Liver (tissue), 9 donors: ENCODE results near the gene ANKRD44. TPM values are rescaled to one million over a fixed set of nuclear protein-coding genes. Genes with fewer than 3 reads are reported as not detected.
A peak's percentile ranks its signal among the peaks of the same experiment; 100 is the strongest.

Experiments used
- DNase-seq: peaks from one replicate; pipeline ENCODE4 v3.0.0-alpha.2; 2017; ENCODE audit warnings: low spot score
- H3K27ac ChIP-seq, 2 donors: one replicate each; pipeline ENCODE4 v1.7.0; 2013; ENCODE audit warnings: inconsistent platforms in 2 of 2, low read length in 2 of 2, control low read depth in 1 of 2, low read depth in 1 of 2, mild to moderate bottlenecking in 1 of 2
- H3K27me3 ChIP-seq, 4 donors: one replicate each; pipeline versions ENCODE4 v1.6.1 to v1.7.0; 2013; ENCODE audit warnings: low read length in 3 of 4, inconsistent platforms in 1 of 4, mild to moderate bottlenecking in 1 of 4, moderate library complexity in 1 of 4; ENCODE audit not compliant: control insufficient read depth in 4 of 4, insufficient read depth in 4 of 4
- H3K36me3 ChIP-seq, 4 donors: one replicate each; pipeline versions ENCODE4 v1.6.1 to v1.7.0; 2013; ENCODE audit warnings: low read length in 3 of 4, mild to moderate bottlenecking in 3 of 4, low read depth in 1 of 4, moderate library complexity in 1 of 4; ENCODE audit not compliant: control insufficient read depth in 4 of 4, insufficient read depth in 3 of 4
- H3K4me1 ChIP-seq, 4 donors: one replicate each; pipeline versions ENCODE4 v1.6.1 to v1.7.0; 2013; ENCODE audit warnings: low read length in 3 of 4, mild to moderate bottlenecking in 3 of 4, moderate library complexity in 1 of 4; ENCODE audit not compliant: control insufficient read depth in 4 of 4, insufficient read depth in 4 of 4
- H3K4me3 ChIP-seq, 3 donors: one replicate each; pipeline versions ENCODE4 v1.6.1 to v1.7.0; 2013; ENCODE audit warnings: low read length in 3 of 3, control low read depth in 1 of 3, low read depth in 1 of 3, mild to moderate bottlenecking in 1 of 3
- H3K9ac ChIP-seq, 2 donors: one replicate each; pipeline ENCODE4 v1.7.0; 2013; ENCODE audit warnings: low read length in 2 of 2, mild to moderate bottlenecking in 2 of 2, moderate library complexity in 2 of 2, control low read depth in 1 of 2, low read depth in 1 of 2
- H3K9me3 ChIP-seq, 4 donors: one replicate each; pipeline versions ENCODE4 v1.6.1 to v1.7.0; 2013; ENCODE audit warnings: low read length in 3 of 4; ENCODE audit not compliant: control insufficient read depth in 4 of 4
- CTCF ChIP-seq: fragments of 150-350 bp; IDR thresholded peaks from 2 replicates; pipeline ENCODE4 v1.5.1; 2017; ENCODE audit warnings: improper control_type of control experiment, low read depth, low read length; ENCODE audit not compliant: missing input control
- FOXA1 ChIP-seq: IDR thresholded peaks from 2 replicates; pipeline ENCODE4 v1.6.1; 2016; ENCODE audit warnings: antibody characterized with exemption
- FOXA2 ChIP-seq: IDR thresholded peaks from 2 replicates; pipeline ENCODE4 v1.6.1; 2016; ENCODE audit warnings: antibody characterized with exemption
- GABPA ChIP-seq, 2 donors: IDR thresholded peaks in 1 of 2; conservative IDR thresholded peaks in 1 of 2; 2 replicates each; pipeline ENCODE4 v1.6.1; 2016; ENCODE audit warnings: antibody characterized with exemption in 2 of 2, mild to moderate bottlenecking in 1 of 2, moderate library complexity in 1 of 2
- HNF4A ChIP-seq, 2 donors: conservative IDR thresholded peaks; 2 replicates each; pipeline ENCODE4 v1.6.1; 2016; ENCODE audit warnings: antibody characterized with exemption in 2 of 2, mild to moderate bottlenecking in 2 of 2
- HNF4G ChIP-seq: IDR thresholded peaks from 2 replicates; pipeline ENCODE4 v1.6.1; 2016; ENCODE audit warnings: antibody characterized with exemption
- JUND ChIP-seq, 2 donors: IDR thresholded peaks; 2 replicates each; pipeline ENCODE4 v1.6.1; 2016; ENCODE audit warnings: antibody characterized with exemption in 2 of 2
- MAX ChIP-seq: IDR thresholded peaks from 2 replicates; pipeline ENCODE4 v1.6.1; 2016; ENCODE audit warnings: antibody characterized with exemption
- NR2F2 ChIP-seq: IDR thresholded peaks from 2 replicates; pipeline ENCODE4 v1.6.1; 2016; ENCODE audit warnings: antibody characterized with exemption
- RAD21 ChIP-seq, 2 donors: IDR thresholded peaks; 2 replicates each; pipeline ENCODE4 v1.6.1; 2016; ENCODE audit warnings: antibody characterized with exemption in 2 of 2, mild to moderate bottlenecking in 2 of 2
- RXRA ChIP-seq, 2 donors: IDR thresholded peaks; 2 replicates each; pipeline ENCODE4 v1.6.1; 2017 to 2018; ENCODE audit warnings: antibody characterized with exemption in 2 of 2, mild to moderate bottlenecking in 1 of 2
- SP1 ChIP-seq: IDR thresholded peaks from 2 replicates; pipeline ENCODE4 v1.6.1; 2018; ENCODE audit warnings: antibody characterized with exemption, mild to moderate bottlenecking
- TAF1 ChIP-seq: conservative IDR thresholded peaks from 2 replicates; pipeline ENCODE4 v1.6.1; 2016; ENCODE audit warnings: antibody characterized with exemption, mild to moderate bottlenecking
- YY1 ChIP-seq: IDR thresholded peaks from 2 replicates; pipeline ENCODE4 v1.6.1; 2016; ENCODE audit warnings: antibody characterized with exemption, mild to moderate bottlenecking
- ZBTB33 ChIP-seq: IDR thresholded peaks from 2 replicates; pipeline ENCODE4 v1.6.1; 2016; ENCODE audit warnings: antibody characterized with exemption
- WGBS: extraction: QIAGEN DNeasy Blood & Tissue Kit; methylation state at CpG from one replicate; pipeline ENCODE4 v1.1.7; 2013; 5-methylcytosine and 5-hydroxymethylcytosine counted together
- polyA plus RNA-seq, 2 donors: library from polyadenylated mRNA; stranded (reverse) in 1 of 2; unstranded in 1 of 2; fragments of 200-250 nt in 1 of 2; fragments of >200 nt in 1 of 2; fragmentation: Nextera tagmentation in 1 of 2; extraction: Ambion mirVana in 1 of 2; gene quantifications; one replicate each; pipeline versions ENCODE4 v1.2.1 to v1.2.3, GENCODE V29; 2013 to 2015
- total RNA-seq, 2 donors: library from RNA; depleted of rRNA; stranded (reverse); fragments of >200 nt; gene quantifications; one replicate each; pipeline ENCODE4 v1.2.3, GENCODE V29; 2014
- TF ChIP-seq, protein P1 (sequence below): IDR thresholded peaks from 2 replicates; pipeline ENCODE4 v1.6.1; 2016; ENCODE audit warnings: antibody characterized with exemption
- TF ChIP-seq, protein P2 (sequence below): IDR thresholded peaks from 2 replicates; pipeline ENCODE4 v1.6.1; 2016; ENCODE audit warnings: antibody characterized with exemption, mild to moderate bottlenecking
- donor health status: healthy.
- donor health status: healthy.
- donor health status: healthy.
- donor health status: healthy.
- donor health status: healthy.

ANKRD44 gene
- total and polyA plus RNA-seq, 4 donors: 3.8 to 18.2 (median 6.8) TPM

DNA sequence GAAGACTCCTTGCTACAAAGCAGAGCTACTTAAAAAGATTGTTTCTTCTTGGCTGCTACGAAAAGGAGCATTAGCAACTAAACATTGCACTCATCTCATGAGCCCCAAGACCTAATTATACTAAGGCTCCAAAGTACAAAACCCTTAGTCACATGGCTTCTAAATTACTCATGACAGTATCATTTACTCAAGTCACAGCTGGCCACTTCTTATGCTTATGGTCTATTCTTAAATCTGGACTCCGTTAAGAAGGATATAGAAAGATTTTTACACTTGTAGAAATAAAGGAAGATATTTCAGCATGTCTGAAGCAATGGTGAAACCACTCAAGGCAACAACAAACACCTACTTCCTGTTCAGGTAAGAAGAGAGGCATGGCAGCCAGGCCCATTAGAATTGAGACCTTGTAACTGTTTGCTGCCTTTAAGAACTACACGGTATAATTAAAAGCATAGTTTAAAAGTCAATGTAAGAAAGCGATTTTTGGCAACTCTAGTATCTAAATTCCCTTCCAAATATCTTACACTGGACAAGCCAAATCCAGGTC lies 12.7 kb downstream of the ANKRD44 start:
- no peak for DNase-seq
- TF ChIP-seq RXRA (IDR thresholded peaks at IDR 0.05) (no peak), SP1 (no peak), FOXA2 (no peak), MAX (no peak), ZBTB33 (no peak), HNF4G (no peak), RAD21 (IDR thresholded peaks at IDR 0.05) (no peak), CTCF (no peak), YY1 (no peak), GABPA (IDR thresholded peaks at IDR 0.05 in 1 of 2, conservative IDR thresholded peaks at IDR 0.05 in 1 of 2) (no peak), FOXA1 (no peak)
- TF ChIP-seq, protein P1, sequence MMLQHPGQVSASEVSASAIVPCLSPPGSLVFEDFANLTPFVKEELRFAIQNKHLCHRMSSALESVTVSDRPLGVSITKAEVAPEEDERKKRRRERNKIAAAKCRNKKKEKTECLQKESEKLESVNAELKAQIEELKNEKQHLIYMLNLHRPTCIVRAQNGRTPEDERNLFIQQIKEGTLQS: no peak
- TF ChIP-seq, protein P2, sequence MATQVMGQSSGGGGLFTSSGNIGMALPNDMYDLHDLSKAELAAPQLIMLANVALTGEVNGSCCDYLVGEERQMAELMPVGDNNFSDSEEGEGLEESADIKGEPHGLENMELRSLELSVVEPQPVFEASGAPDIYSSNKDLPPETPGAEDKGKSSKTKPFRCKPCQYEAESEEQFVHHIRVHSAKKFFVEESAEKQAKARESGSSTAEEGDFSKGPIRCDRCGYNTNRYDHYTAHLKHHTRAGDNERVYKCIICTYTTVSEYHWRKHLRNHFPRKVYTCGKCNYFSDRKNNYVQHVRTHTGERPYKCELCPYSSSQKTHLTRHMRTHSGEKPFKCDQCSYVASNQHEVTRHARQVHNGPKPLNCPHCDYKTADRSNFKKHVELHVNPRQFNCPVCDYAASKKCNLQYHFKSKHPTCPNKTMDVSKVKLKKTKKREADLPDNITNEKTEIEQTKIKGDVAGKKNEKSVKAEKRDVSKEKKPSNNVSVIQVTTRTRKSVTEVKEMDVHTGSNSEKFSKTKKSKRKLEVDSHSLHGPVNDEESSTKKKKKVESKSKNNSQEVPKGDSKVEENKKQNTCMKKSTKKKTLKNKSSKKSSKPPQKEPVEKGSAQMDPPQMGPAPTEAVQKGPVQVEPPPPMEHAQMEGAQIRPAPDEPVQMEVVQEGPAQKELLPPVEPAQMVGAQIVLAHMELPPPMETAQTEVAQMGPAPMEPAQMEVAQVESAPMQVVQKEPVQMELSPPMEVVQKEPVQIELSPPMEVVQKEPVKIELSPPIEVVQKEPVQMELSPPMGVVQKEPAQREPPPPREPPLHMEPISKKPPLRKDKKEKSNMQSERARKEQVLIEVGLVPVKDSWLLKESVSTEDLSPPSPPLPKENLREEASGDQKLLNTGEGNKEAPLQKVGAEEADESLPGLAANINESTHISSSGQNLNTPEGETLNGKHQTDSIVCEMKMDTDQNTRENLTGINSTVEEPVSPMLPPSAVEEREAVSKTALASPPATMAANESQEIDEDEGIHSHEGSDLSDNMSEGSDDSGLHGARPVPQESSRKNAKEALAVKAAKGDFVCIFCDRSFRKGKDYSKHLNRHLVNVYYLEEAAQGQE: no peak
- Histone ChIP-seq H3K9ac (no peak overlapping the region), H3K36me3 (no peaks in the 10 kb centered on the region), H3K4me3 (no peak overlapping the region), H3K27me3 (no peaks in the 10 kb centered on the region), H3K27ac (no peak overlapping the region), H3K4me1 (peaks cover 0 to 9% (median 0%) of the 10 kb centered on the region in 4 donors), H3K9me3 (no peaks in the 10 kb centered on the region)
- WGBS: 92% methylated on average over 4 of the region's 4 CpGs

DNA sequence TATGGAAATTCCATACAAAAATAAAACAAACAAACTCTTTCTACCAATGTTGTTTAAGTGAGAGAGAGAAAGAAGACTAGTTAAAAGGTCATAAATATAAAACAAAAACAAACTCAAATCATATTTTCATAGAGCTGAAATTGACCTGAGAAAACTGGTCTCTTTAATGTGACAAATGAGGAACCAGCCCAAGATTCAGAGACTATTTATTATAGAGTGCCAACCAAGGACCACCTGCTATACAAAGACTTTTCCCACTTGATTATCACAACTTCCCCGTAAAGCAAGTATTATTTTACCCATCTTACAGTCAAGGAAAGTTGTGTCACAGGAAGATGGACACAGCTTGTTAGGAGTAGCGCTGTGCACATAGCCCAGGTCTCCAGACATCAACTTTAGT lies 13.3 kb downstream of the ANKRD44 start:
- H3K36me3 ChIP-seq: no peaks in the 10 kb centered on the region
- WGBS: 92% methylated on average over 2 of the region's 2 CpGs
- H3K27me3 ChIP-seq: no peaks in the 10 kb centered on the region
- no peak overlapping the region for H3K4me3 ChIP-seq
- no peak for DNase-seq
- H3K4me1 ChIP-seq: peaks cover 0 to 9% (median 0%) of the 10 kb centered on the region in 4 donors
- peak overlapping the region in 1 of 2 donors; percentile 11 for H3K9ac ChIP-seq
- H3K27ac ChIP-seq: no peak overlapping the region
- H3K9me3 ChIP-seq: no peaks in the 10 kb centered on the region
- TF ChIP-seq GABPA (IDR thresholded peaks at IDR 0.05 in 1 of 2, conservative IDR thresholded peaks at IDR 0.05 in 1 of 2): no peak
- no peak for TF ChIP-seq HNF4A (conservative IDR thresholded peaks at IDR 0.05)
- no peak for TF ChIP-seq JUND (IDR thresholded peaks at IDR 0.05)
- TF ChIP-seq TAF1: no peak
- TF ChIP-seq, protein P1: no peak
- no peak for TF ChIP-seq NR2F2
- TF ChIP-seq FOXA1: no peak
- TF ChIP-seq, protein P2: no peak
- TF ChIP-seq MAX: no peak
- no peak for TF ChIP-seq ZBTB33
- TF ChIP-seq SP1: no peak
